ENCODE data around the gene PINK1. TPM values are rescaled to one million over a fixed set of nuclear protein-coding genes. Genes with fewer than 3 reads are reported as not detected.

PINK1 gene
- polyA plus RNA-seq, 1 donor (not counting 4 experiments of a cell fraction or from before 2014, with no cell fraction given) = 44.6 TPM

DNA sequence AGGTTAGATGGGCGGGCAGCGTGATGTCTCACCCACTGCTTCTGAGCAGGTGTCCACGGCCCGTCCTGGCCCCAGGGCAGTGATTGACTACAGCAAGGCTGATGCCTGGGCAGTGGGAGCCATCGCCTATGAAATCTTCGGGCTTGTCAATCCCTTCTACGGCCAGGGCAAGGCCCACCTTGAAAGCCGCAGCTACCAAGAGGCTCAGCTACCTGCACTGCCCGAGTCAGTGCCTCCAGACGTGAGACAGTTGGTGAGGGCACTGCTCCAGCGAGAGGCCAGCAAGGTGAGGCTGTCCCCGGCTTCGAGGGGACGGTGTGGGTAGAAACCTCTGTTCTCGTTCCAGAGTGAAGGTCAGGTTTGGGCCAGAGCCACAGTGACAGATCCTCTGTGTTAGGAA is 15.7 kb downstream of the PINK1 start:
- no peak overlapping the region for H3K9ac ChIP-seq (ENCODE audit: control insufficient read depth, extremely low read depth, insufficient read depth, low read length)
- H2AFZ ChIP-seq (ENCODE audit: control insufficient read depth, low read length) = no peak overlapping the region
- no peaks in the 10 kb centered on the region for H4K20me1 ChIP-seq (ENCODE audit: control insufficient read depth, extremely low read depth, insufficient read depth, low read length)
- H3K9me1 ChIP-seq (ENCODE audit: control insufficient read depth, extremely low read depth, insufficient read depth, low read length) = no peaks in the 10 kb centered on the region
- FAIRE-seq (no peak), DNase-seq (ENCODE audit: low read depth, low spot score) (no peak)
- H3K9me3 ChIP-seq (ENCODE audit: control insufficient read depth, low read depth, low read length) = no peaks in the 10 kb centered on the region
- no peaks in the 10 kb centered on the region for H3K4me1 ChIP-seq (ENCODE audit: control insufficient read depth, extremely low read depth, insufficient read depth, low read length)
- H3K79me2 ChIP-seq (ENCODE audit: control insufficient read depth, insufficient read depth, low read length) = no peaks in the 10 kb centered on the region
- no peak overlapping the region for H3K27ac ChIP-seq (ENCODE audit: control insufficient read depth, insufficient read depth, low read length)
- no peaks in the 10 kb centered on the region for H3K27me3 ChIP-seq (ENCODE audit: control insufficient read depth, extremely low read depth, insufficient read depth, low read length)
- H3K36me3 ChIP-seq (ENCODE audit: control insufficient read depth in 2 of 2, extremely low read depth in 1 of 2, insufficient read depth in 2 of 2, low read length in 2 of 2) = peaks cover 42 to 50% of the 10 kb centered on the region in 2 experiments
- H3K4me2 ChIP-seq (ENCODE audit: control insufficient read depth, extremely low read depth, insufficient read depth, low read depth, low read length) = no peak overlapping the region
- TF ChIP-seq, protein P1, sequence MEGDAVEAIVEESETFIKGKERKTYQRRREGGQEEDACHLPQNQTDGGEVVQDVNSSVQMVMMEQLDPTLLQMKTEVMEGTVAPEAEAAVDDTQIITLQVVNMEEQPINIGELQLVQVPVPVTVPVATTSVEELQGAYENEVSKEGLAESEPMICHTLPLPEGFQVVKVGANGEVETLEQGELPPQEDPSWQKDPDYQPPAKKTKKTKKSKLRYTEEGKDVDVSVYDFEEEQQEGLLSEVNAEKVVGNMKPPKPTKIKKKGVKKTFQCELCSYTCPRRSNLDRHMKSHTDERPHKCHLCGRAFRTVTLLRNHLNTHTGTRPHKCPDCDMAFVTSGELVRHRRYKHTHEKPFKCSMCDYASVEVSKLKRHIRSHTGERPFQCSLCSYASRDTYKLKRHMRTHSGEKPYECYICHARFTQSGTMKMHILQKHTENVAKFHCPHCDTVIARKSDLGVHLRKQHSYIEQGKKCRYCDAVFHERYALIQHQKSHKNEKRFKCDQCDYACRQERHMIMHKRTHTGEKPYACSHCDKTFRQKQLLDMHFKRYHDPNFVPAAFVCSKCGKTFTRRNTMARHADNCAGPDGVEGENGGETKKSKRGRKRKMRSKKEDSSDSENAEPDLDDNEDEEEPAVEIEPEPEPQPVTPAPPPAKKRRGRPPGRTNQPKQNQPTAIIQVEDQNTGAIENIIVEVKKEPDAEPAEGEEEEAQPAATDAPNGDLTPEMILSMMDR (optimal IDR thresholded peaks at IDR 0.05 in 1 of 3, IDR thresholded peaks at IDR 0.05 in 1 of 3, conservative IDR thresholded peaks at IDR 0.05 in 1 of 3; ENCODE audit: extremely low read depth in 1 of 3, insufficient read depth in 2 of 3, low read length in 3 of 3) = no peak
- TF ChIP-seq EZH2 (IDR thresholded peaks at IDR 0.05; ENCODE audit: low read length) = no peak
- H3K4me3 ChIP-seq (ENCODE audit: control insufficient read depth in 2 of 3, extremely low read depth in 1 of 3, insufficient read depth in 2 of 3, low read depth in 1 of 3, low read length in 3 of 3) = no peak overlapping the region
- dilution Hi-C loops (cut with MboI; ENCODE audit: extremely low pct_ligation_motif_present, low sequenced_read_pairs) = no loop called here

DNA sequence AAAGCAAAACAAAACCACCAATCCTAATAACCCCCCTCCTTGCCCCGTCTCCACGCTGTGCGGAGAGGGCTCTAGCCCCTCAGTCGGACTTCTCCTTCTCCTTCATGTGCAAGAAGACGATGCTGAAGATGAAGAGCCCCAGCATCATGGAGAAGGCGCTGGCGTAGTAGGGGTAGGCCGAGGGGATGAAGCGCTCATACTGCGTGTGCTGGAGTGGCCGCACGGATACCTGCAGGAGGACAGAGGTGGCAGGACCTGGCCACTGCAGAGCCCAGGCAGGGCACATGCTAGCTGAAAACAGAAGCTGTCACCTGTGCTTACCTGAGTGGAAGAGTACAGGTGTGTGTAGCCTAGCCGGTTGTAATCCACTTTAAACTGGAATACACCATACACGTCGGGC is 19.0 kb downstream of the PINK1 start:
- no peak overlapping the region for H3K4me2 ChIP-seq (ENCODE audit: control insufficient read depth, extremely low read depth, insufficient read depth, low read depth, low read length)
- no peaks in the 10 kb centered on the region for H3K9me1 ChIP-seq (ENCODE audit: control insufficient read depth, extremely low read depth, insufficient read depth, low read length)
- dilution Hi-C loops (cut with MboI; ENCODE audit: extremely low pct_ligation_motif_present, low sequenced_read_pairs) = no loop called here
- no peaks in the 10 kb centered on the region for H3K27me3 ChIP-seq (ENCODE audit: control insufficient read depth, extremely low read depth, insufficient read depth, low read length)
- FAIRE-seq (no peak), DNase-seq (ENCODE audit: low read depth, low spot score) (no peak)
- no peak overlapping the region for H3K4me3 ChIP-seq (ENCODE audit: control insufficient read depth in 2 of 3, extremely low read depth in 1 of 3, insufficient read depth in 2 of 3, low read depth in 1 of 3, low read length in 3 of 3)
- H2AFZ ChIP-seq (ENCODE audit: control insufficient read depth, low read length) = no peak overlapping the region
- H4K20me1 ChIP-seq (ENCODE audit: control insufficient read depth, extremely low read depth, insufficient read depth, low read length) = peaks cover 4% of the 10 kb centered on the region
- peaks cover 52 to 67% of the 10 kb centered on the region in 2 experiments for H3K36me3 ChIP-seq (ENCODE audit: control insufficient read depth in 2 of 2, extremely low read depth in 1 of 2, insufficient read depth in 2 of 2, low read length in 2 of 2)
- H3K27ac ChIP-seq (ENCODE audit: control insufficient read depth, insufficient read depth, low read length) = no peak overlapping the region
- H3K9me3 ChIP-seq (ENCODE audit: control insufficient read depth, low read depth, low read length) = no peaks in the 10 kb centered on the region
- H3K4me1 ChIP-seq (ENCODE audit: control insufficient read depth, extremely low read depth, insufficient read depth, low read length) = no peaks in the 10 kb centered on the region
- no peak overlapping the region for H3K9ac ChIP-seq (ENCODE audit: control insufficient read depth, extremely low read depth, insufficient read depth, low read length)
- peaks cover 21% of the 10 kb centered on the region for H3K79me2 ChIP-seq (ENCODE audit: control insufficient read depth, insufficient read depth, low read length)
- TF ChIP-seq, protein P1 (optimal IDR thresholded peaks at IDR 0.05 in 1 of 3, IDR thresholded peaks at IDR 0.05 in 1 of 3, conservative IDR thresholded peaks at IDR 0.05 in 1 of 3; ENCODE audit: extremely low read depth in 1 of 3, insufficient read depth in 2 of 3, low read length in 3 of 3) = no peak
- no peak for TF ChIP-seq EZH2 (IDR thresholded peaks at IDR 0.05; ENCODE audit: low read length)

Data from keratinocyte (primary cell).